ENCODE data around the gene EIF4H.

The EIF4H gene

GRCh38 chr7:74216361-74216761 is 42.2 kb downstream of the EIF4H start:
- Histone ChIP-seq H3K4me3 (peak overlapping the region; percentile 0 to 63 (median 44); a peak in 17 of 20 replicates), H3K4me1 (peaks cover 87 to 90% (median 89%) of the 10 kb centered on the region in 10 experiments), H3K27ac (peak overlapping the region; percentile 46 to 99 (median 97); a peak in 21 of 22 replicates), H3K9ac (peak overlapping the region; percentile 36 to 87 (median 82); a peak in 21 of 22 replicates), H3K27me3 (no peaks in the 10 kb centered on the region), H3K4me2 (peak overlapping the region; percentile 77 to 100 (median 92)), H4K20me1 (peaks cover 0 to 34% (median 0%) of the 10 kb centered on the region in 11 experiments; a peak in 6 of 22 replicates), H3K36me3 (peaks cover 33 to 84% (median 66%) of the 10 kb centered on the region in 11 experiments), H3K9me3 (replicated peaks in 1 of 11) (peaks cover 0 to 8% (median 3%) of the 10 kb centered on the region in 11 experiments; a peak in 7 of 22 replicates)
- peak in 7 of 11 experiments; percentile 21 to 89 (median 44); a peak in 8 of 22 replicates for TF ChIP-seq Cebpa-rat (IDR thresholded peaks at IDR 0.05)

- H3K9ac ChIP-seq = peak overlapping the region; percentile 36 to 87 (median 82); a peak in 20 of 22 replicates
These were observed 43.5 kb downstream of the EIF4H start for GRCh38 chr7:74217455-74218342.

GRCh38 chr7:74218343-74218698 is 44.2 kb downstream of the EIF4H start:
- TF ChIP-seq Cebpa-rat (IDR thresholded peaks at IDR 0.05) = no peak
- Histone ChIP-seq H3K27me3 (no peaks in the 10 kb centered on the region), H3K36me3 (peaks cover 38 to 85% (median 68%) of the 10 kb centered on the region in 11 experiments), H3K4me2 (peak overlapping the region; percentile 77 to 100 (median 92)), H3K9ac (peak overlapping the region in 9 of 11 experiments; percentile 66 to 87 (median 86); a peak in 18 of 22 replicates), H3K4me1 (peaks cover 81 to 93% (median 92%) of the 10 kb centered on the region in 10 experiments), H3K9me3 (replicated peaks in 1 of 11) (peaks cover 0 to 8% (median 3%) of the 10 kb centered on the region in 11 experiments; a peak in 7 of 22 replicates), H3K27ac (peak overlapping the region; percentile 16 to 99 (median 97); a peak in 21 of 22 replicates), H3K4me3 (peak overlapping the region in 4 of 10 experiments; percentile 6 to 30 (median 14); a peak in 3 of 20 replicates), H4K20me1 (peaks cover 0 to 30% (median 0%) of the 10 kb centered on the region in 11 experiments; a peak in 6 of 22 replicates)

More at GRCh38 chr7:74217455-74218342, 43.5 kb downstream of the EIF4H start:
- H3K27me3 ChIP-seq = no peaks in the 10 kb centered on the region
- peaks cover 38 to 85% (median 65%) of the 10 kb centered on the region in 11 experiments for H3K36me3 ChIP-seq
- peak overlapping the region; percentile 77 to 100 (median 92) for H3K4me2 ChIP-seq
- H3K4me1 ChIP-seq = peaks cover 81 to 93% (median 92%) of the 10 kb centered on the region in 10 experiments
- peak in 5 of 11 experiments; percentile 9 to 76 (median 52); a peak in 8 of 22 replicates for TF ChIP-seq Cebpa-rat (IDR thresholded peaks at IDR 0.05)
- H3K9me3 ChIP-seq (replicated peaks in 1 of 11) = peaks cover 0 to 8% (median 3%) of the 10 kb centered on the region in 11 experiments; a peak in 7 of 22 replicates
- peaks cover 0 to 34% (median 0%) of the 10 kb centered on the region in 11 experiments; a peak in 6 of 22 replicates for H4K20me1 ChIP-seq
- H3K4me3 ChIP-seq = peak overlapping the region in 9 of 10 experiments; percentile 0 to 63 (median 46); a peak in 15 of 20 replicates
- peak overlapping the region; percentile 50 to 99 (median 97); a peak in 21 of 22 replicates for H3K27ac ChIP-seq

GRCh38 chr7:74219416-74219815 is 45.3 kb downstream of the EIF4H start:
- peaks cover 48 to 91% (median 79%) of the 10 kb centered on the region in 11 experiments for H3K36me3 ChIP-seq
- H4K20me1 ChIP-seq = peaks cover 0 to 30% (median 0%) of the 10 kb centered on the region in 11 experiments; a peak in 6 of 22 replicates
- no peaks in the 10 kb centered on the region for H3K27me3 ChIP-seq
- peaks cover 87 to 99% (median 97%) of the 10 kb centered on the region in 10 experiments for H3K4me1 ChIP-seq
- peak overlapping the region; percentile 63 to 87 (median 82); a peak in 21 of 22 replicates for H3K9ac ChIP-seq
- H3K4me3 ChIP-seq = peak overlapping the region in 8 of 10 experiments; percentile 6 to 48 (median 43); a peak in 14 of 20 replicates
- H3K4me2 ChIP-seq = peak overlapping the region; percentile 77 to 100 (median 92)
- TF ChIP-seq Cebpa-rat (IDR thresholded peaks at IDR 0.05) = no peak
- peak overlapping the region; percentile 14 to 99 (median 97); a peak in 21 of 22 replicates for H3K27ac ChIP-seq
- peaks cover 0 to 8% (median 3%) of the 10 kb centered on the region in 11 experiments; a peak in 7 of 22 replicates for H3K9me3 ChIP-seq (replicated peaks in 1 of 11)

GRCh38 chr7:74220229-74220628 is 46.1 kb downstream of the EIF4H start:
- Histone ChIP-seq H3K36me3 (peaks cover 51 to 93% (median 80%) of the 10 kb centered on the region in 11 experiments), H3K27me3 (no peaks in the 10 kb centered on the region), H3K4me2 (peak overlapping the region; percentile 77 to 100 (median 92)), H3K4me3 (peak overlapping the region in 8 of 10 experiments; percentile 6 to 48 (median 43); a peak in 14 of 20 replicates), H3K9me3 (replicated peaks in 1 of 11) (peaks cover 0 to 8% (median 3%) of the 10 kb centered on the region in 11 experiments; a peak in 7 of 22 replicates), H3K4me1 (peaks cover 89 to 100% (median 99%) of the 10 kb centered on the region in 10 experiments), H3K27ac (peak overlapping the region; percentile 14 to 99 (median 97); a peak in 19 of 22 replicates), H3K9ac (peak overlapping the region; percentile 63 to 87 (median 82); a peak in 19 of 22 replicates), H4K20me1 (peaks cover 0 to 24% (median 0%) of the 10 kb centered on the region in 11 experiments; a peak in 6 of 22 replicates)
- no peak for TF ChIP-seq Cebpa-rat (IDR thresholded peaks at IDR 0.05)

GRCh38 chr7:74221713-74222112 is 47.6 kb downstream of the EIF4H start:
- Histone ChIP-seq H3K4me1 (peaks cover 87 to 100% (median 99%) of the 10 kb centered on the region in 10 experiments), H4K20me1 (peaks cover 0 to 9% (median 0%) of the 10 kb centered on the region in 11 experiments; a peak in 3 of 22 replicates), H3K36me3 (peaks cover 42 to 91% (median 75%) of the 10 kb centered on the region in 11 experiments)

GRCh38 chr7:74222851-74223710 is 48.9 kb downstream of the EIF4H start:
- Histone ChIP-seq H3K36me3 (peaks cover 43 to 96% (median 79%) of the 10 kb centered on the region in 11 experiments), H3K27me3 (no peaks in the 10 kb centered on the region), H3K4me1 (peaks cover 86 to 100% (median 99%) of the 10 kb centered on the region in 10 experiments), H3K9me3 (replicated peaks in 1 of 11) (peaks cover 0 to 6% (median 3%) of the 10 kb centered on the region in 11 experiments; a peak in 7 of 22 replicates), H3K4me2 (peak overlapping the region; percentile 77 to 100 (median 92)), H3K4me3 (peak overlapping the region in 7 of 10 experiments; percentile 21 to 56 (median 49); a peak in 13 of 20 replicates), H4K20me1 (no peaks in the 10 kb centered on the region; a peak in 1 of 22 replicates), H3K27ac (peak overlapping the region in 9 of 11 experiments; percentile 88 to 99 (median 97); a peak in 18 of 22 replicates), H3K9ac (peak overlapping the region in 9 of 11 experiments; percentile 29 to 87 (median 79); a peak in 18 of 22 replicates)
- TF ChIP-seq Cebpa-rat (IDR thresholded peaks at IDR 0.05) = no peak

More at GRCh38 chr7:74221713-74222112, 47.6 kb downstream of the EIF4H start:
- Histone ChIP-seq H3K9me3 (replicated peaks in 1 of 11) (peaks cover 0 to 8% (median 3%) of the 10 kb centered on the region in 11 experiments; a peak in 7 of 22 replicates), H3K27ac (peak overlapping the region in 9 of 11 experiments; percentile 41 to 99 (median 97); a peak in 17 of 22 replicates), H3K27me3 (no peaks in the 10 kb centered on the region), H3K4me3 (no peak overlapping the region), H3K4me2 (peak overlapping the region in 10 of 11 experiments; percentile 28 to 100 (median 92); a peak in 20 of 22 replicates), H3K9ac (peak overlapping the region in 9 of 11 experiments; percentile 21 to 87 (median 86); a peak in 15 of 22 replicates)
- TF ChIP-seq Cebpa-rat (IDR thresholded peaks at IDR 0.05) = no peak
